ENCODE data around the gene CCDC117. TPM values are rescaled to one million over a fixed set of nuclear protein-coding genes. Genes with fewer than 3 reads are reported as not detected.
A peak's percentile ranks its signal among the peaks of the same experiment; 100 is the strongest.

Gene CCDC117
- total RNA-seq, 1 experiment from 2014 or later: 40.0 TPM

GRCh38 chr22:28780296-28780695 is 7.8 kb downstream of the CCDC117 start:
- no peak overlapping the region for H3K18ac ChIP-seq (ENCODE audit: insufficient read length, low read depth, low read length)
- no peak overlapping the region for H2BK15ac ChIP-seq (ENCODE audit: low read depth, low read length)
- no peak overlapping the region for H2BK12ac ChIP-seq (ENCODE audit: insufficient read length, low read depth, low read length)
- Mint-ChIP-seq H3K27ac (0 out of 7 replicates have a peak overlapping the region, but pooled peaks of 1 of the 3 experiments have one; percentile 32), H3K27me3 (ENCODE audit: low read depth) (no peaks in the 10 kb centered on the region), H3K4me1 (no peaks in the 10 kb centered on the region), H3K4me3 (no peak overlapping the region), H3K36me3 (ENCODE audit: insufficient read depth in 1 of 3, low read depth in 3 of 3) (peaks cover 31 to 71% (median 61%) of the 10 kb centered on the region in 3 experiments; a peak in 6 of 7 replicates), H3K9me3 (no peaks in the 10 kb centered on the region)
- H3K79me2 ChIP-seq (ENCODE audit: insufficient read depth, low read length): no peaks in the 10 kb centered on the region; the same call in 1 of the 2 replicates
- H4K20me1 ChIP-seq (ENCODE audit: control insufficient read depth, insufficient read depth, insufficient read length): no peaks in the 10 kb centered on the region
- no peak for DNase-seq
- H3K9me3 ChIP-seq (ENCODE audit: control insufficient read depth, low read depth, low read length): no peaks in the 10 kb centered on the region
- H3T11ph ChIP-seq (ENCODE audit: low read length): no peak overlapping the region
- H2BK20ac ChIP-seq (ENCODE audit: low read depth, low read length, poor library complexity, severe bottlenecking): no peak overlapping the region
- H3K27me3 ChIP-seq (ENCODE audit: insufficient read depth, low read length): no peaks in the 10 kb centered on the region
- no peak overlapping the region for H2BK120ac ChIP-seq (ENCODE audit: low read depth, low read length, poor library complexity, severe bottlenecking)
- WGBS (ENCODE audit: extremely low coverage, insufficient read length, low lambda C conversion rate): no CpG with 5 or more reads among the region's 1 CpG
- peaks cover 12% of the 10 kb centered on the region for H3K79me1 ChIP-seq (ENCODE audit: insufficient read depth, low read depth, low read length, poor library complexity, severe bottlenecking)
- no peak overlapping the region for H2AFZ ChIP-seq (ENCODE audit: low read length)
- no peak overlapping the region for H2BK5ac ChIP-seq (ENCODE audit: insufficient read length, low read length)
- TF ChIP-seq CTCF (conservative IDR thresholded peaks at IDR 0.05): no peak
- no peak overlapping the region for H4K8ac ChIP-seq (replicated peaks; ENCODE audit: insufficient read length, low read depth, low read length)
- no peak overlapping the region for H3K4ac ChIP-seq (ENCODE audit: low read depth, low read length)
- H3K23me2 ChIP-seq (ENCODE audit: insufficient read length, low read depth, low read length, poor library complexity, severe bottlenecking): no peaks in the 10 kb centered on the region
- H3K14ac ChIP-seq (ENCODE audit: insufficient read depth, low read length): no peak overlapping the region
- H3K27ac ChIP-seq (ENCODE audit: insufficient read length, low read depth, low read length): no peak overlapping the region
- no peak overlapping the region for H2AK5ac ChIP-seq (ENCODE audit: insufficient read length, low read length)
- no peak overlapping the region for H3K56ac ChIP-seq (ENCODE audit: insufficient read length, low read depth, low read length)
- no peak overlapping the region for H4K91ac ChIP-seq (ENCODE audit: insufficient read length, low read depth, low read length)
- peak overlapping the region; percentile 49 for H3K23ac ChIP-seq (ENCODE audit: insufficient read length, low read depth, low read length)
- H3K4me1 ChIP-seq (ENCODE audit: insufficient read depth, low read length): no peaks in the 10 kb centered on the region
- H3K4me2 ChIP-seq (ENCODE audit: insufficient read depth, insufficient read length, low read length): no peak overlapping the region
- no peak overlapping the region for H3K9ac ChIP-seq (ENCODE audit: extremely low read depth, insufficient read length, low read length)
- H4K5ac ChIP-seq (ENCODE audit: insufficient read length, low read depth, low read length): no peak overlapping the region

All from H9 (cell line).